Lung (tissue), 12 donors: ENCODE data around the gene MBD3L4. TPM values are rescaled to one million over a fixed set of nuclear protein-coding genes. Genes with fewer than 3 reads are reported as not detected.
A peak's percentile ranks its signal among the peaks of the same experiment; 100 is the strongest.
"Not testable (repeated sequence)": the region's sequence is repeated elsewhere in the genome, so short reads cannot be mapped to it uniquely, and the experiment has no call there.

ENCODE experiments used
- ATAC-seq: fragments of 200-7000 bp; cut with Tn5 transposase; one replicate; pipeline ENCODE4 v1.9.1; 2020; ENCODE audit warnings: moderate number of reproducible peaks; ENCODE audit not compliant: insufficient read depth, low FRiP score
- DNase-seq, 3 donors: peaks; one replicate each; pipeline ENCODE4 v3.0.0-alpha.2; 2013 to 2017
- H3K27ac ChIP-seq, 2 donors: one replicate each; pipeline ENCODE4 v1.5.1; 2013; ENCODE audit warnings: mild to moderate bottlenecking in 2 of 2, moderate library complexity in 2 of 2, control low read depth in 1 of 2, inconsistent platforms in 1 of 2, low read depth in 1 of 2, low read length in 1 of 2
- H3K27me3 ChIP-seq, 3 donors: one replicate each; pipeline ENCODE4 v1.5.1; 2013; ENCODE audit warnings: low read length in 2 of 3; ENCODE audit not compliant: control insufficient read depth in 3 of 3, insufficient read depth in 3 of 3
- H3K36me3 ChIP-seq, 4 donors: one replicate each; pipeline ENCODE4 v1.5.1; 2013; ENCODE audit warnings: low read length in 4 of 4, mild to moderate bottlenecking in 1 of 4, moderate library complexity in 1 of 4; ENCODE audit not compliant: control insufficient read depth in 4 of 4, insufficient read depth in 4 of 4
- H3K4me1 ChIP-seq, 5 donors: one replicate each; pipeline ENCODE4 v1.5.1; 2013; ENCODE audit warnings: low read length in 5 of 5, mild to moderate bottlenecking in 2 of 5, moderate library complexity in 1 of 5; ENCODE audit not compliant: control insufficient read depth in 5 of 5, insufficient read depth in 5 of 5
- H3K4me3 ChIP-seq: one replicate; pipeline ENCODE4 v1.5.1; 2013; ENCODE audit warnings: mild to moderate bottlenecking, control low read depth, moderate library complexity
- H3K9ac ChIP-seq, 2 donors: one replicate each; pipeline ENCODE4 v1.5.1; 2013; ENCODE audit warnings: low read length in 2 of 2, control low read depth in 1 of 2; ENCODE audit not compliant: insufficient read depth in 1 of 2
- H3K9me3 ChIP-seq, 4 donors: one replicate each; pipeline ENCODE4 v1.5.1; 2013; ENCODE audit warnings: low read length in 3 of 4, mild to moderate bottlenecking in 1 of 4, moderate library complexity in 1 of 4; ENCODE audit not compliant: control insufficient read depth in 4 of 4, insufficient read depth in 3 of 4
- CTCF ChIP-seq: IDR thresholded peaks from 2 replicates; pipeline ENCODE4 v1.5.1; 2012; ENCODE audit warnings: mild to moderate bottlenecking; ENCODE audit errors: control extremely low read depth, extremely low read depth
- WGBS, 2 donors: extraction: QIAGEN DNeasy Blood & Tissue Kit; methylation state at CpG; one replicate each; pipeline ENCODE4 v1.1.7; 2013; 5-methylcytosine and 5-hydroxymethylcytosine counted together
- polyA plus RNA-seq, 2 donors: library from polyadenylated mRNA; stranded (reverse); fragments of 200-250 nt; gene quantifications; one replicate each; pipeline ENCODE4 v1.2.1, GENCODE V29; 2013
- total RNA-seq, 2 donors: library from RNA; depleted of rRNA in 1 of 2; stranded (reverse); fragments of >200 nt in 1 of 2; gene quantifications; one replicate each; pipeline ENCODE4 v1.2.1, GENCODE V29; 2014 to 2021
- donor health status: control.
- donor health status: control.
- donor health status: Bipolar disorder and iron deficiency.
- donor health status: healthy.
- donor health status: DM: yes; HTN: yes; CAD: no.

The MBD3L4 gene
- total and polyA plus RNA-seq, 4 donors = not detected

- H3K4me1 ChIP-seq = no peaks in the 10 kb centered on the region
- H3K36me3 ChIP-seq = no peaks in the 10 kb centered on the region
- TF ChIP-seq CTCF = no peak
- ATAC-seq = no peak
- WGBS, 2 donors = 91 to 92% methylated on average over 9 of the region's 9 CpGs
- H3K27me3 ChIP-seq = no peaks in the 10 kb centered on the region
- peak overlapping the region in 1 of 2 donors; percentile 9 for H3K27ac ChIP-seq
- no peak for DNase-seq
- H3K9ac ChIP-seq = no peak overlapping the region
- H3K4me3 ChIP-seq = no peak overlapping the region
- no peaks in the 10 kb centered on the region for H3K9me3 ChIP-seq
These were observed 23.9 kb upstream of the MBD3L4 start for GRCh38 chr19:7063764-7064418.

- no peak for DNase-seq
- WGBS, 2 donors = 73 to 84% methylated on average over 4 of the region's 4 CpGs
- no peaks in the 10 kb centered on the region for H3K27me3 ChIP-seq
- no peak for ATAC-seq
- H3K9me3 ChIP-seq = no peaks in the 10 kb centered on the region
- no peak overlapping the region for H3K27ac ChIP-seq
- no peak overlapping the region for H3K9ac ChIP-seq
- H3K4me1 ChIP-seq = no peaks in the 10 kb centered on the region
- H3K4me3 ChIP-seq = no peak overlapping the region
- TF ChIP-seq CTCF = no peak
- H3K36me3 ChIP-seq = no peaks in the 10 kb centered on the region
These were observed 23.4 kb upstream of the MBD3L4 start for GRCh38 chr19:7063339-7063738.

GRCh38 chr19:7059977-7060376, 20.0 kb upstream of the MBD3L4 start:
- H3K9me3 ChIP-seq, ATAC-seq, H3K9ac ChIP-seq, H3K4me1 ChIP-seq, H3K27ac ChIP-seq, H3K4me3 ChIP-seq, H3K27me3 ChIP-seq, H3K36me3 ChIP-seq, DNase-seq: not testable (repeated sequence)
- 11 to 38% methylated on average over 1 of the region's 2 CpGs for WGBS, 2 donors

GRCh38 chr19:7058576-7058975, 18.6 kb upstream of the MBD3L4 start, which contains the start of gene MBD3L3:
TSS of gene MBD3L3 (minus strand) at chr19:7058676. CDS start at chr19:7058605, 71 bp downstream.
- not testable (repeated sequence) for H3K27ac ChIP-seq, H3K27me3 ChIP-seq, DNase-seq, H3K36me3 ChIP-seq, H3K4me1 ChIP-seq, H3K4me3 ChIP-seq, H3K9ac ChIP-seq, ATAC-seq, H3K9me3 ChIP-seq
- no CpG with 5 or more reads among the region's 8 CpGs for WGBS, 2 donors

GRCh38 chr19:7056371-7056770, 16.4 kb upstream of the MBD3L4 start:
- H3K4me1 ChIP-seq, H3K27me3 ChIP-seq: not testable (repeated sequence)

GRCh38 chr19:7055679-7056078, 15.7 kb upstream of the MBD3L4 start:
- WGBS, 2 donors = 92 to 93% methylated on average over 12 of the region's 14 CpGs
- H3K9me3 ChIP-seq, H3K9ac ChIP-seq, H3K36me3 ChIP-seq, H3K27ac ChIP-seq, DNase-seq, H3K27me3 ChIP-seq, ATAC-seq, H3K4me3 ChIP-seq, H3K4me1 ChIP-seq: not testable (repeated sequence)

More at GRCh38 chr19:7056371-7056770, 16.4 kb upstream of the MBD3L4 start:
- not testable (repeated sequence) for H3K9me3 ChIP-seq, DNase-seq, ATAC-seq, H3K27ac ChIP-seq, H3K9ac ChIP-seq, H3K36me3 ChIP-seq, H3K4me3 ChIP-seq
- WGBS, 2 donors = 60 to 86% methylated on average over 1 to 8 of the region's 16 CpGs

GRCh38 chr19:7054635-7055368, 14.8 kb upstream of the MBD3L4 start:
- H3K9ac ChIP-seq, H3K36me3 ChIP-seq, H3K4me3 ChIP-seq, H3K4me1 ChIP-seq, DNase-seq, H3K27ac ChIP-seq, ATAC-seq, H3K9me3 ChIP-seq, H3K27me3 ChIP-seq: not testable (repeated sequence)
- WGBS, 2 donors = 94 to 96% methylated on average over 8 to 12 of the region's 14 CpGs
